GM19328 (cell line): ENCODE data around the gene CASS4.
A peak's percentile ranks its signal among the peaks of the same experiment; 100 is the strongest.

Experiments
- ATAC-seq: cut with Tn5 transposase; IDR thresholded peaks from one replicate; pipeline ENCODE4 v1.9.1; 2021; ENCODE audit warnings: mild to moderate bottlenecking, moderate library complexity; ENCODE audit not compliant: unreplicated experiment

CASS4 gene

DNA sequence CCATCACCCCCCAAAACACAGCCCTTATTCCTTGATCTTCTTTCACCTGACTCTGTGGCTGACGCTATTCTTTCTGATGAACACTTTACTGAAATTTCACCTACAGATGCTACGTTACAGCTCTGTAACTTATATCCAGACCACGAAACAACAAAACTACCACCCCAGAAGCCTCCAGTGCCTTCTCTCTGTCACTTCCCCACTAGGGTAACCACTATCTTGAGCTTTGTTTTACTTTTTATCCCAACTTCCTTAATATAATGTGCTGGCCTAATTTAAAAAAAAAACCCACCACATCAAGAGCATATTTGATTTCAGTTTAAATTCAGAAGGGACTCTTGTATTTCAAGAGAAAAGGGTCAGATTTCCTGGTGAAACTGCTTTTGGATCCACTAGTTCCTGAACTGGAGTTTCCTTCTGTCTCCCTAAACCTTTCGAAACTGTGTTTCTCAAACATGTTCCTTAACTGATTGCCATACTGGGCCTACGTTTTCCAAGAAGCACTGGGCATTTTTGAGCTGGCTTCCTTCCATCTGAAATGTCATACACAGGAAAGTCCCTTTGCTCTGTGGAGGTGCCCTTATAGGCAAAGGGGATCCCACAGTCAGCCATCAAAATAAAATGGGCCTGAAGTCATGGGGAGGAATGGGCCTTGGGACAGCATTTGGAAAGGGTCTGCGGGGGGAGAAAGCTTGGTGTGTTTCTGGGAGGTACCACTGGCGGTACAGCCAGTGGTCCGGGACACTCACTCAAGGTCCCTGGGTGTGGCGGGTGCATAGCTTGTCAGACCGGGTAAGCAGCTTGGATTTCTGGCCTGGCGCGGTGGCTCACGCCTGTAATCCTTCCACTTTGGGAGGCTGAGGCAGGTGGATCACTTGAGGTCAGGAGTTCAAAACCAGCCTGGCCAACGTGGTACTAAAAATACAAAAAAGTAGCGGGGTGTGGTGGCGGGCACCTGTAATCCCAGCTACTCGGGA is 30.6 kb downstream of the CASS4 start:
- ATAC-seq: no peak

DNA sequence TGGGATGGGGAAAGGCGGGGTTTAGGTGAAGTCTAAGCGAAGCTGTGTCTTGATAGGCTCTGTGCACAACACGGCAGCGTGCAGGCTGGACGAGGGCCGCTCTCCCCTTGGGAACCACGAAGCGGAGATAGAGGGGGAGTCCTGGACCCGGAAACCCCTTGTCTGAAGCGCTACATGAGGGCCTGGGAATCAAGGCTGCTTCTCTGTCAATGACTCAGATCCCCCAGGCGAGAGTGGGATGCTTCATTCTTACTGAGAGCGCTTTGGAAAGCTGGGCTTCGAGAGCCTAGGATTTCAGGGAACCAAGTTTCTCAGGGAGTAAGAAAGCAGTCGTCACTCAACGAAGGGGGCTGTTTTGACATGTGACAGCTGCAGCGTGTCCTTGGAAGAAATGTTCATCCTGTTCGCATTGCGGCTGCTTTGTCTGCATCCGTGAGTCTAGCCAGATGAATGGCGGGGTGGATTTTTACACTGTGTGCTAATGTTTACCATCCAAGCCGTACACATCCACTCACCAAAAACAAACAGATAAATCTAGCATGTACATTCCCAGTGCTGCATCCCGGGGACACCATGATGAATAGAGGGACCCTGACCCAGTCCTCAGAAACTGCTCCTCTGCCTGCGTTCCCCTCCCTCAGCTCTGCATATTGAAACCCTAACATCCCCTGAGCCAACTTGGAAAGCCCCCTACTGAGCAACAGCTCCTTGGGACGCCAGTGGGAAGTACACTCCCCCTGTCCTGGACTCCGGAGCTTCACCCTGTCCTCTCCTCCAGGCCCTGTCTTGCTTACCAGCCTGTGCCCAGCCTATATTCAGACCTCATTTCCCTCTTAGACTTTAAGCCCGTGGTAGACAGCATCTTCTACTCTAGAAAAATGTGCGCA is 31.8 kb downstream of the CASS4 start:
- no peak for ATAC-seq

GRCh38 chr20:56445130-56445529 is 33.1 kb downstream of the CASS4 start:
- no peak for ATAC-seq

- ATAC-seq: no peak
These were observed 33.5 kb downstream of the CASS4 start for GRCh38 chr20:56445540-56445939.

DNA sequence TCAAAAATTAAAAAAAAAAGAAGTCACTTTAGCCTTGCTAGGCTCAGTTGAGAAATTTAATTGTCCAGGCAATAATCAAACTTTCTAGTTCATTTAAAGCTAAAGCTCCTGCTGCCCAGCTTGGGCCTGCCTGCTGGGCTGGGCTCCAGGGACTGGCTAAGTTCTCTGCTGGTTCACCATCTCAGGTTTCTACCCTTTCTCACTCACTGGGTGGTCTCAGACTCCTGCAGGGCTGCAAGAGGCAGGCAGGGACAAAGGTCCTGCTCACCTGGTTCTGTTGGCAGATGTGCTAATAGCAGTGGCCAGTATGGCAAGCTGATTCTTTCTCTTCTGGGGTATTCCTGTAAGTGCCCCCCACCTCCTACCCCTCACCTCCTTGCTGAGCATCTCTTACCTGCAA is 35.2 kb downstream of the CASS4 start:
- ATAC-seq: no peak

GRCh38 chr20:56449459-56449858 is 37.4 kb downstream of the CASS4 start:
- no peak for ATAC-seq

- no peak for ATAC-seq
These were observed 39.2 kb downstream of the CASS4 start for GRCh38 chr20:56451056-56451765.

DNA sequence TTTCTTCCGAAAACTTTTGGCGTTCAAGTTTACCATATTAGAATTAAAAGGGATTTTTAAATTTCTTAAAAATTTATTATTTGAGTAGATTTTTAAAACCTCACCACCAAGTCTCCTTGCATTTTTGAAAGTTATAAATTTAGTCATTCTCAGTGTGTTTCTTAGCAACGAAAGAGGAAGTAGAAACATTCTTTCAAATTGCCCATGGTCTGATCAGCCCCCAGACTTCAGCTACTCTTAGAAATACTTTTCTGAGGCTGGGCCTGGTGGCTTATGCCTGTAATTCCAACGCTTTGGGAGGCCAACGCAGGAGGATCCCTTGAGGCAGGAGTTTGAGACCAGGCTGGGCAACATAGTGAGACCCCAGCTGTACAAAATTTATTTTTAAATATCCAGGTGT is 41.3 kb downstream of the CASS4 start:
- peak; percentile 77 for ATAC-seq

- ATAC-seq: peak; percentile 52
These were observed 42.7 kb downstream of the CASS4 start for GRCh38 chr20:56454754-56455153.

- ATAC-seq: no peak
These were observed 46.3 kb downstream of the CASS4 start for GRCh38 chr20:56458206-56458821.

DNA sequence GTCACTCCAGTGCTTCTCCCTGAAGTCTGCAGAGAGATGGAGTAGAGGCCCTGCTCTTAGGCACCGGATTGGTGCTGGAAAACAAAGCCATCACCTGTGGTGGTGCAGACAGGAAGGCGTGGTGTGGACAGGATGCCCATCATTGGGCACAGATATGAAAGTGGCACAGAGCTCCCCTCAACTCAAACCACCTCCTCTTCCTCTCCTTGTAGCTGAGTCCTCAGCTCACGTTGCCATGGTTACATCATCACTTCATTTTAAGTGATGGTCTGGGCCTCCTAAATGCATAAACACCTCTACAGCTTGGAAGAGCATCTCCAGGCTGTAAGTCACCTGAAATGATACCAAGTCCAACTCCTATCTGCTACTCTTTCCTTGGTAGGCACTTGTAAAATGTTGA is 48.4 kb downstream of the CASS4 start:
- ATAC-seq: no peak

- no peak for ATAC-seq
These were observed 49.5 kb downstream of the CASS4 start for GRCh38 chr20:56461576-56461975.

GRCh38 chr20:56463428-56463827 is 51.4 kb downstream of the CASS4 start:
- no peak for ATAC-seq

- peak; percentile 39 for ATAC-seq
These were observed 53.9 kb downstream of the CASS4 start for GRCh38 chr20:56465997-56466396.

GRCh38 chr20:56467968-56468315 is 55.9 kb downstream of the CASS4 start:
- ATAC-seq: no peak

DNA sequence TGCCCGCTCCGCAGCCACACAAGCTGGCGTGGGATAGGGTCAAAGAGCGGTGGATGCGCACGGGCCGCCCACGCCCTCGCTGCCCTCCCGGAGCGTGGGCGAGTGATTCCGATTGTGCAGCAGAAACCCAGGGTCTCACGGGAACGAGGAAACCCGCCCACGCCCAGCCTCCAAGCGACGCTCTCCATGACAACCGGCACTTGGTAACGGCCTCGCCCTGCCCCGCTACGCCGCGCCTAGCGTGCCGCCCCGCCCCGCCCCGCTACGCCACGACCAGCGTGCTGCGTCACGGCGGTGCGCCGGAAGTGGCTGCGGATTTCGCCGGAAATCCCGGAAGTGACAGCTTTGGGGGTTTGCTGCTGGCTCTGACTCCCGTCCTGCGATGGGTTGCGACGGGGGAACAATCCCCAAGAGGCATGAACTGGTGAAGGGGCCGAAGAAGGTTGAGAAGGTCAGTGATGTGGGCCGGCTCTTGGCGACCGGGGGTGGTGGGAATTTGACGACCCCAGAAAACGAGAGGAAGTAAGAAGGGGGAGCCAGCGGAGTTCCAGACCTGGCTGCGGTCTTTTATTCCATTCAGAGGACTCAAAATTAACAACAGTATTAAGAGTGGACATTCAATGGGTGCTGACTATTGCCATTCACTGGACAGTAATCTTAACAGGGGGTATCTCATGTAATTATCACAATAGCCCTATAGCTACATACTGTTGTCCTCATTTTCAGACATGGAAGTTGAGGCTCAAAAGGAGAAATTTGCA is 56.4 kb downstream of the CASS4 start, which contains the start of gene RTF2:
RTF2 (plus strand) TSS at position 312 of the 761 bp plus-strand sequence; CDS start at position 383, 71 bp downstream.
- ATAC-seq: peak; percentile 95

GRCh38 chr20:56469077-56469449 is 57.0 kb downstream of the CASS4 start:
- no peak for ATAC-seq

- ATAC-seq: no peak
These were observed 71.9 kb downstream of the CASS4 start for GRCh38 chr20:56483970-56484369.

DNA sequence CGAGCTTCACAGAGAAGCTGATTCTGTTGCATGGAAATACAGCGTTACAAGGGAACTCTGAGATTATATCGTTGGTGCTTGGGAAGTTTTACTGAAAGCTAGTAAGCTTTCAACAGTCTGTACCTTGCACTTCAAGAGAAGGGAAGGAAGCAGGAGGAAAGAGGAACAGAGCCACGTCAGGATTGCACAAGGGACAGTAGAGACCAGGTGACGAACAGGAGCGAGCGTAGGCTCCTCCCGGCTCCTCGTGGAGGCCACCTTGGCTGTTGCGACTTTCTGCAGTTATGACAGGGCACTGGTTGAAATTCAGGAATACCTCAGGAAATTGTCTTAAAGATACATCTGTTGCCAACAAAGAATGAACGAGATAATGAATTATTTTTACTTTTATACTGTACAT is 75.2 kb downstream of the CASS4 start:
- no peak for ATAC-seq

- ATAC-seq: no peak
These were observed 76.5 kb downstream of the CASS4 start for GRCh38 chr20:56488566-56488965.
